Measurements from ENCODE around the gene TAS2R31.
"Not testable (repeated sequence)": the region's sequence is repeated elsewhere in the genome, so short reads cannot be mapped to it uniquely, and the experiment has no call there.

TAS2R31 gene

GRCh38 chr12:11031307-11031706, at the start of gene TAS2R31:
Gene TAS2R31 (minus strand): TSS chr12:11031407. CDS start chr12:11031335, 72 bp downstream.
- Histone ChIP-seq H3K4me3 (ENCODE audit: low read depth in 1 of 2, low read length in 2 of 2) (no peak within 1 kb of the TSS), H3K9ac (ENCODE audit: low read depth in 1 of 2, low read length in 2 of 2) (no peak within 1 kb of the TSS), H3K9me3 (ENCODE audit: control insufficient read depth in 1 of 2, low read length in 2 of 2) (no peaks in the 10 kb centered on the region), H3K27ac (ENCODE audit: low read depth, low read length) (no peak within 1 kb of the TSS), H3K36me3 (ENCODE audit: control insufficient read depth in 1 of 2, insufficient read depth in 2 of 2, low read length in 2 of 2) (peaks cover 0 to 7% of the 10 kb centered on the region in 2 donors), H3K4me1 (ENCODE audit: control insufficient read depth in 1 of 2, insufficient read depth in 2 of 2, low read length in 2 of 2) (no peaks in the 10 kb centered on the region), H3K27me3 (ENCODE audit: control insufficient read depth in 1 of 2, insufficient read depth in 2 of 2, low read length in 2 of 2) (no peaks in the 10 kb centered on the region)

GRCh38 chr12:11078246-11078645, 47.0 kb upstream of the TAS2R31 start:
- H3K9me3 ChIP-seq (ENCODE audit: control insufficient read depth in 1 of 2, low read length in 2 of 2), result peaks cover 0 to 9% of the 10 kb centered on the region in 2 donors
- no peaks in the 10 kb centered on the region for H3K4me1 ChIP-seq (ENCODE audit: control insufficient read depth in 1 of 2, insufficient read depth in 2 of 2, low read length in 2 of 2)
- H3K36me3 ChIP-seq (ENCODE audit: control insufficient read depth in 1 of 2, insufficient read depth in 2 of 2, low read length in 2 of 2), result no peaks in the 10 kb centered on the region
- no peak overlapping the region for H3K27ac ChIP-seq (ENCODE audit: low read depth, low read length)
- H3K9ac ChIP-seq (ENCODE audit: low read depth in 1 of 2, low read length in 2 of 2), result no peak overlapping the region
- H3K4me3 ChIP-seq (ENCODE audit: low read depth in 1 of 2, low read length in 2 of 2), result no peak overlapping the region
- H3K27me3 ChIP-seq (ENCODE audit: control insufficient read depth in 1 of 2, insufficient read depth in 2 of 2, low read length in 2 of 2), result no peaks in the 10 kb centered on the region

- Histone ChIP-seq H3K4me3 (ENCODE audit: low read depth in 1 of 2, low read length in 2 of 2) (no peak overlapping the region), H3K9me3 (ENCODE audit: control insufficient read depth in 1 of 2, low read length in 2 of 2) (no peaks in the 10 kb centered on the region), H3K27ac (ENCODE audit: low read depth, low read length) (no peak overlapping the region), H3K9ac (ENCODE audit: low read depth in 1 of 2, low read length in 2 of 2) (no peak overlapping the region), H3K36me3 (ENCODE audit: control insufficient read depth in 1 of 2, insufficient read depth in 2 of 2, low read length in 2 of 2) (no peaks in the 10 kb centered on the region), H3K27me3 (ENCODE audit: control insufficient read depth in 1 of 2, insufficient read depth in 2 of 2, low read length in 2 of 2) (no peaks in the 10 kb centered on the region), H3K4me1 (ENCODE audit: control insufficient read depth in 1 of 2, insufficient read depth in 2 of 2, low read length in 2 of 2) (peaks cover 0 to 4% of the 10 kb centered on the region in 2 donors)
Observed at GRCh38 chr12:11075642-11076041, 44.4 kb upstream of the TAS2R31 start.

- Histone ChIP-seq H3K9me3 (ENCODE audit: control insufficient read depth in 1 of 2, low read length in 2 of 2) (no peaks in the 10 kb centered on the region), H3K27ac (ENCODE audit: low read depth, low read length) (no peak overlapping the region), H3K36me3 (ENCODE audit: control insufficient read depth in 1 of 2, insufficient read depth in 2 of 2, low read length in 2 of 2) (no peaks in the 10 kb centered on the region), H3K9ac (ENCODE audit: low read depth in 1 of 2, low read length in 2 of 2) (no peak overlapping the region), H3K4me1 (ENCODE audit: control insufficient read depth in 1 of 2, insufficient read depth in 2 of 2, low read length in 2 of 2) (peaks cover 0 to 4% of the 10 kb centered on the region in 2 donors), H3K4me3 (ENCODE audit: low read depth in 1 of 2, low read length in 2 of 2) (no peak overlapping the region), H3K27me3 (ENCODE audit: control insufficient read depth in 1 of 2, insufficient read depth in 2 of 2, low read length in 2 of 2) (no peaks in the 10 kb centered on the region)
Observed at GRCh38 chr12:11071414-11071813, 40.2 kb upstream of the TAS2R31 start.

- Histone ChIP-seq H3K4me3 (ENCODE audit: low read depth in 1 of 2, low read length in 2 of 2) (no peak overlapping the region), H3K4me1 (ENCODE audit: control insufficient read depth in 1 of 2, insufficient read depth in 2 of 2, low read length in 2 of 2) (peaks cover 0 to 4% of the 10 kb centered on the region in 2 donors), H3K9ac (ENCODE audit: low read depth in 1 of 2, low read length in 2 of 2) (no peak overlapping the region), H3K27ac (ENCODE audit: low read depth, low read length) (no peak overlapping the region), H3K27me3 (ENCODE audit: control insufficient read depth in 1 of 2, insufficient read depth in 2 of 2, low read length in 2 of 2) (no peaks in the 10 kb centered on the region), H3K9me3 (ENCODE audit: control insufficient read depth in 1 of 2, low read length in 2 of 2) (no peaks in the 10 kb centered on the region), H3K36me3 (ENCODE audit: control insufficient read depth in 1 of 2, insufficient read depth in 2 of 2, low read length in 2 of 2) (no peaks in the 10 kb centered on the region)
Observed at GRCh38 chr12:11070999-11071398, 39.8 kb upstream of the TAS2R31 start.

- no peak overlapping the region for H3K27ac ChIP-seq (ENCODE audit: low read depth, low read length)
- no peak overlapping the region for H3K4me3 ChIP-seq (ENCODE audit: low read depth in 1 of 2, low read length in 2 of 2)
- H3K4me1 ChIP-seq (ENCODE audit: control insufficient read depth in 1 of 2, insufficient read depth in 2 of 2, low read length in 2 of 2), result peaks cover 0 to 4% of the 10 kb centered on the region in 2 donors
- no peak overlapping the region for H3K9ac ChIP-seq (ENCODE audit: low read depth in 1 of 2, low read length in 2 of 2)
- no peaks in the 10 kb centered on the region for H3K27me3 ChIP-seq (ENCODE audit: control insufficient read depth in 1 of 2, insufficient read depth in 2 of 2, low read length in 2 of 2)
- no peaks in the 10 kb centered on the region for H3K36me3 ChIP-seq (ENCODE audit: control insufficient read depth in 1 of 2, insufficient read depth in 2 of 2, low read length in 2 of 2)
- H3K9me3 ChIP-seq (ENCODE audit: control insufficient read depth in 1 of 2, low read length in 2 of 2), result no peaks in the 10 kb centered on the region
Observed at GRCh38 chr12:11069854-11070365, 38.7 kb upstream of the TAS2R31 start.

GRCh38 chr12:11067514-11067913, 36.3 kb upstream of the TAS2R31 start:
- H3K27me3 ChIP-seq (ENCODE audit: control insufficient read depth in 1 of 2, insufficient read depth in 2 of 2, low read length in 2 of 2), result no peaks in the 10 kb centered on the region
- peaks cover 0 to 4% of the 10 kb centered on the region in 2 donors for H3K4me1 ChIP-seq (ENCODE audit: control insufficient read depth in 1 of 2, insufficient read depth in 2 of 2, low read length in 2 of 2)
- no peak overlapping the region for H3K27ac ChIP-seq (ENCODE audit: low read depth, low read length)
- no peak overlapping the region for H3K4me3 ChIP-seq (ENCODE audit: low read depth in 1 of 2, low read length in 2 of 2)
- no peak overlapping the region for H3K9ac ChIP-seq (ENCODE audit: low read depth in 1 of 2, low read length in 2 of 2)
- no peaks in the 10 kb centered on the region for H3K9me3 ChIP-seq (ENCODE audit: control insufficient read depth in 1 of 2, low read length in 2 of 2)
- no peaks in the 10 kb centered on the region for H3K36me3 ChIP-seq (ENCODE audit: control insufficient read depth in 1 of 2, insufficient read depth in 2 of 2, low read length in 2 of 2)

GRCh38 chr12:11062194-11062593, 31.0 kb upstream of the TAS2R31 start, which contains the start of gene TAS2R46:
Gene TAS2R46 (minus strand): TSS chr12:11062294. CDS start chr12:11062294, 0 bp downstream.
- not testable (repeated sequence) for H3K36me3 ChIP-seq (ENCODE audit: control insufficient read depth in 1 of 2, insufficient read depth in 2 of 2, low read length in 2 of 2); H3K4me3 ChIP-seq (ENCODE audit: low read depth in 1 of 2, low read length in 2 of 2); H3K27ac ChIP-seq (ENCODE audit: low read depth, low read length); H3K9ac ChIP-seq (ENCODE audit: low read depth in 1 of 2, low read length in 2 of 2); H3K9me3 ChIP-seq (ENCODE audit: control insufficient read depth in 1 of 2, low read length in 2 of 2); H3K4me1 ChIP-seq (ENCODE audit: control insufficient read depth in 1 of 2, insufficient read depth in 2 of 2, low read length in 2 of 2); H3K27me3 ChIP-seq (ENCODE audit: control insufficient read depth in 1 of 2, insufficient read depth in 2 of 2, low read length in 2 of 2)

- Histone ChIP-seq H3K9ac (ENCODE audit: low read depth in 1 of 2, low read length in 2 of 2) (no peak overlapping the region), H3K27me3 (ENCODE audit: control insufficient read depth in 1 of 2, insufficient read depth in 2 of 2, low read length in 2 of 2) (no peaks in the 10 kb centered on the region), H3K4me1 (ENCODE audit: control insufficient read depth in 1 of 2, insufficient read depth in 2 of 2, low read length in 2 of 2) (no peaks in the 10 kb centered on the region), H3K27ac (ENCODE audit: low read depth, low read length) (no peak overlapping the region), H3K4me3 (ENCODE audit: low read depth in 1 of 2, low read length in 2 of 2) (no peak overlapping the region), H3K36me3 (ENCODE audit: control insufficient read depth in 1 of 2, insufficient read depth in 2 of 2, low read length in 2 of 2) (no peaks in the 10 kb centered on the region), H3K9me3 (ENCODE audit: control insufficient read depth in 1 of 2, low read length in 2 of 2) (no peaks in the 10 kb centered on the region)
Observed at GRCh38 chr12:11059784-11060183, 28.6 kb upstream of the TAS2R31 start.

GRCh38 chr12:11059041-11059440, 27.8 kb upstream of the TAS2R31 start:
- Histone ChIP-seq H3K9me3 (ENCODE audit: control insufficient read depth in 1 of 2, low read length in 2 of 2) (no peaks in the 10 kb centered on the region), H3K27ac (ENCODE audit: low read depth, low read length) (no peak overlapping the region), H3K27me3 (ENCODE audit: control insufficient read depth in 1 of 2, insufficient read depth in 2 of 2, low read length in 2 of 2) (no peaks in the 10 kb centered on the region), H3K4me3 (ENCODE audit: low read depth in 1 of 2, low read length in 2 of 2) (no peak overlapping the region), H3K4me1 (ENCODE audit: control insufficient read depth in 1 of 2, insufficient read depth in 2 of 2, low read length in 2 of 2) (no peaks in the 10 kb centered on the region), H3K9ac (ENCODE audit: low read depth in 1 of 2, low read length in 2 of 2) (no peak overlapping the region), H3K36me3 (ENCODE audit: control insufficient read depth in 1 of 2, insufficient read depth in 2 of 2, low read length in 2 of 2) (no peaks in the 10 kb centered on the region)

GRCh38 chr12:11055306-11055705, 24.1 kb upstream of the TAS2R31 start:
- H3K27ac ChIP-seq (ENCODE audit: low read depth, low read length), result no peak overlapping the region
- no peaks in the 10 kb centered on the region for H3K4me1 ChIP-seq (ENCODE audit: control insufficient read depth in 1 of 2, insufficient read depth in 2 of 2, low read length in 2 of 2)
- no peak overlapping the region for H3K9ac ChIP-seq (ENCODE audit: low read depth in 1 of 2, low read length in 2 of 2)
- peaks cover 5 to 8% of the 10 kb centered on the region in 2 donors for H3K9me3 ChIP-seq (ENCODE audit: control insufficient read depth in 1 of 2, low read length in 2 of 2)
- no peaks in the 10 kb centered on the region for H3K36me3 ChIP-seq (ENCODE audit: control insufficient read depth in 1 of 2, insufficient read depth in 2 of 2, low read length in 2 of 2)
- H3K4me3 ChIP-seq (ENCODE audit: low read depth in 1 of 2, low read length in 2 of 2), result no peak overlapping the region
- H3K27me3 ChIP-seq (ENCODE audit: control insufficient read depth in 1 of 2, insufficient read depth in 2 of 2, low read length in 2 of 2), result no peaks in the 10 kb centered on the region

Data from duodenal mucosa (tissue), 2 donors.